Measurements from ENCODE around the gene DLX3.

Gene DLX3

GRCh38 chr17:49990331-49990730 is 4.7 kb downstream of the DLX3 start:
- TF ChIP-seq, protein P1, sequence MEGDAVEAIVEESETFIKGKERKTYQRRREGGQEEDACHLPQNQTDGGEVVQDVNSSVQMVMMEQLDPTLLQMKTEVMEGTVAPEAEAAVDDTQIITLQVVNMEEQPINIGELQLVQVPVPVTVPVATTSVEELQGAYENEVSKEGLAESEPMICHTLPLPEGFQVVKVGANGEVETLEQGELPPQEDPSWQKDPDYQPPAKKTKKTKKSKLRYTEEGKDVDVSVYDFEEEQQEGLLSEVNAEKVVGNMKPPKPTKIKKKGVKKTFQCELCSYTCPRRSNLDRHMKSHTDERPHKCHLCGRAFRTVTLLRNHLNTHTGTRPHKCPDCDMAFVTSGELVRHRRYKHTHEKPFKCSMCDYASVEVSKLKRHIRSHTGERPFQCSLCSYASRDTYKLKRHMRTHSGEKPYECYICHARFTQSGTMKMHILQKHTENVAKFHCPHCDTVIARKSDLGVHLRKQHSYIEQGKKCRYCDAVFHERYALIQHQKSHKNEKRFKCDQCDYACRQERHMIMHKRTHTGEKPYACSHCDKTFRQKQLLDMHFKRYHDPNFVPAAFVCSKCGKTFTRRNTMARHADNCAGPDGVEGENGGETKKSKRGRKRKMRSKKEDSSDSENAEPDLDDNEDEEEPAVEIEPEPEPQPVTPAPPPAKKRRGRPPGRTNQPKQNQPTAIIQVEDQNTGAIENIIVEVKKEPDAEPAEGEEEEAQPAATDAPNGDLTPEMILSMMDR (IDR thresholded peaks at IDR 0.05; ENCODE audit: control extremely low read depth, extremely low read depth, low read depth, missing control alignments): no peak
- DNase-seq (ENCODE audit: extremely low spot score): no peak
- ChIA-PET POLR2A (no interaction called here), CTCF (interaction anchor here (1.0 to 1.9 kb wide), 3 partner anchors 38 to 434 kb away, joined by 4 to 12 read pairs (median 4); no protein-coding TSS in a partner anchor)

DNA sequence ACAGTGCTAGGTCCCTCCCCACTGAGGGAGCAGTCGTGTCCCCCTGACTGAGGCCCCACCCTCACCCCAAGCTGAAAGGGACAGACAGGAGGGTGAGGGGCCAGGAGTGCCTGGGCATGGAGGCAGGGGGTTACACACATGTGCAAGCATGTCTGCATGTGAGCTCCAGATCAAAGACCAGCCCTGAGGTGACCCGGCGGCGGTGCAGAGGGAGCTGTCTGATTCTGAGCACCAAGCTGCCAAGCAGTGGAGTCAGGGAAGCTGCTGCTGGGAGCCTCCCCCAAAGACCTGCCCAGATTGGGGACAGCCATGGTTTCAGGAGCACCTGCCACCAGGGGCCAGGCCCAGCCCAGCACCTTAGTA is 5.5 kb downstream of the DLX3 start:
- CTCF ChIA-PET: interaction anchor here (0.9 to 3.2 kb wide), 7 partner anchors 8 to 433 kb away, joined by 3 to 39 read pairs (median 4); no protein-coding TSS in a partner anchor
- TF ChIP-seq, protein P1 (IDR thresholded peaks at IDR 0.05; ENCODE audit: control extremely low read depth, extremely low read depth, low read depth, missing control alignments): no peak
- no peak for DNase-seq (ENCODE audit: extremely low spot score)
- POLR2A ChIA-PET: no interaction called here

DNA sequence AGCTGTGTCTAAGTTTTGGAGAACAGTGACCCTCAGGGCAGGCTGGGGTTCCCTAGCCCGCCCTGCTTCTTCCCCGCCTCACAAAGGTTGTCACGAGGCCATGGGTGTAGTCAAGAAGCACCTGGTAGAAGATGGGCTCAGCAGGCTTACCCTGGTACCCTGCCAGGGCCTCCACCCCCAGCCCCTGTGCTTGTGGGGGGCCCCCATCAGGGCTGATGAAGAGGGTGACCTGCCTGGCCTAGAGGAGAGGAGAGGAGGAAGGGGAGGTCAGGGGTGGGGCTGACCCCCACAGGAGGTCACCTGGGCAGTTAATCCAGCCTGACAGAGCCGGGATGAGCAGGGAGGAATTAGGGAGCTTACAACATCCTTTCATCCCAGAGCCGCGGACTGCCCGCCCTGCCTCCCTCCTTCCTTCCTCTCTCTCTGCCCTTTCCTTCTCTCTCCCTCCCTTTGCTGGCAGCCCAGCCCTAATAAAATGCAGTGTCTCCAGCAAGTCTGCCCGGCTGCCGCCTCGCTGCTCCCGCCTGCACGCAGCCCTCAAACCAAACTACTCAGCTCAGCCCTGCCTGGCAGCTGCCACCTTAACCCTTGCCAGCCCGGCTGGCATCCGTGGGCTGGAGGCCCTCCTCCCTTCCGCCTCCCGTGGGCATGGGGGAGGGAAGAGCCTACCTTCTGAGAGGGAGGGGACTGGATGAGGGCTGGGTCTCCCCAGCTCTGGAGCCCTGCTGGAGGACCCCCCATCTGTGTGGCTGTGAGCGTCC is 7.2 kb downstream of the DLX3 start:
- CTCF ChIA-PET: interaction anchor here (0.7 to 3.2 kb wide), 4 partner anchors 10 to 48 kb away, joined by 3 to 39 read pairs (median 6); no protein-coding TSS in a partner anchor
- POLR2A ChIA-PET: no interaction called here
- DNase-seq (ENCODE audit: extremely low spot score): no peak
- TF ChIP-seq, protein P1 (IDR thresholded peaks at IDR 0.05; ENCODE audit: control extremely low read depth, extremely low read depth, low read depth, missing control alignments): no peak

- TF ChIP-seq, protein P1 (IDR thresholded peaks at IDR 0.05; ENCODE audit: control extremely low read depth, extremely low read depth, low read depth, missing control alignments): no peak
- CTCF ChIA-PET: interaction anchor here (1.3 to 3.2 kb wide), 2 partner anchors 11 to 279 kb away, joined by 3 to 39 read pairs; partner anchors contain the start of gene SLC35B1
- POLR2A ChIA-PET: no interaction called here
Observed at GRCh38 chr17:49987290-49987585, 7.8 kb downstream of the DLX3 start.

GRCh38 chr17:49986396-49987289 is 8.4 kb downstream of the DLX3 start:
- DNase-seq (ENCODE audit: extremely low spot score): no peak
- TF ChIP-seq, protein P1 (IDR thresholded peaks at IDR 0.05; ENCODE audit: control extremely low read depth, extremely low read depth, low read depth, missing control alignments): no peak
- POLR2A ChIA-PET: no interaction called here
- CTCF ChIA-PET: interaction anchor here (1.3 to 4.4 kb wide), 3 partner anchors 10 to 279 kb away, joined by 3 to 51 read pairs (median 39); partner anchors contain the start of gene SLC35B1

More at GRCh38 chr17:49987290-49987585, 7.8 kb downstream of the DLX3 start:
- DNase-seq (ENCODE audit: extremely low spot score): no peak

DNA sequence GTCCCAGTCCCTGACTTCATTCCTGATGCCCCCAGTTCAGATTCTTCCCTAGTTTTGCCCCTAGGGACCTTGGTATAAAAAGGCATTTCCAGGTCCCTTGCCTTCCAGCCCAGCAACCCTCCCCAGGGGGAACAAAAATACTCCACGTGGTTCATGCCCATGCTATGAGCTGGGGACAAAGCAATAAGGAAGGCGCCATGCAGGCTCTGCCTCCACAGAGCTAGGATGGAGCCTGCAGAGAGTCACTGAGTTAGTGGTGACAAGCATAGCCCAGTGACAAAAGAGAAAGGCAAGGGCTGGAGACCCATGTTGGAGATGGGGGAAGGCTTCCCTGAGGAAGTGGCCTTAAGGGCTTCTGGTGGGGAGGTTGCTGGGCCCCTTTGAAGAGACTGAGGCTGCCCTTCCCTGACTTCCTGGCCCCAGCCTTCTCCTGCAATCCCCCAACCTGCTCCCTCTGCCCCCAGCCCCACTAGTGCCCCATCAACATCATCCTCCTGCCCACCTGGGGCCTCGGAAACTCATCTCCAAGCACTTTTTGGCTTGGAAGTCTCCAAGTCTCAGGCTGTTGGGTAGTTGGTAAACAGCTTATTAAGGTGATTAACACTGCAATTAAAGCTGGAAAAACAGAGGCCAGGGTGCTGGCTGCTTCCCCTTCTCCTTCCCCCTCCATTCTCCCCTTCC is 9.6 kb downstream of the DLX3 start:
- POLR2A ChIA-PET: no interaction called here
- DNase-seq (ENCODE audit: extremely low spot score): no peak
- CTCF ChIA-PET: interaction anchor here (2.4 to 4.4 kb wide), 2 partner anchors 12 to 33 kb away, joined by 13 to 51 read pairs; no protein-coding TSS in a partner anchor
- TF ChIP-seq, protein P1 (IDR thresholded peaks at IDR 0.05; ENCODE audit: control extremely low read depth, extremely low read depth, low read depth, missing control alignments): no peak
